ENCODE results near the gene ICAM5.
"Not testable (repeated sequence)": the region's sequence is repeated elsewhere in the genome, so short reads cannot be mapped to it uniquely, and the experiment has no call there.

The ICAM5 gene

GRCh38 chr19:10270180-10270615 is 19.6 kb upstream of the ICAM5 start:
- DNase-seq (ENCODE audit: low read depth): peak; percentile 80

DNA sequence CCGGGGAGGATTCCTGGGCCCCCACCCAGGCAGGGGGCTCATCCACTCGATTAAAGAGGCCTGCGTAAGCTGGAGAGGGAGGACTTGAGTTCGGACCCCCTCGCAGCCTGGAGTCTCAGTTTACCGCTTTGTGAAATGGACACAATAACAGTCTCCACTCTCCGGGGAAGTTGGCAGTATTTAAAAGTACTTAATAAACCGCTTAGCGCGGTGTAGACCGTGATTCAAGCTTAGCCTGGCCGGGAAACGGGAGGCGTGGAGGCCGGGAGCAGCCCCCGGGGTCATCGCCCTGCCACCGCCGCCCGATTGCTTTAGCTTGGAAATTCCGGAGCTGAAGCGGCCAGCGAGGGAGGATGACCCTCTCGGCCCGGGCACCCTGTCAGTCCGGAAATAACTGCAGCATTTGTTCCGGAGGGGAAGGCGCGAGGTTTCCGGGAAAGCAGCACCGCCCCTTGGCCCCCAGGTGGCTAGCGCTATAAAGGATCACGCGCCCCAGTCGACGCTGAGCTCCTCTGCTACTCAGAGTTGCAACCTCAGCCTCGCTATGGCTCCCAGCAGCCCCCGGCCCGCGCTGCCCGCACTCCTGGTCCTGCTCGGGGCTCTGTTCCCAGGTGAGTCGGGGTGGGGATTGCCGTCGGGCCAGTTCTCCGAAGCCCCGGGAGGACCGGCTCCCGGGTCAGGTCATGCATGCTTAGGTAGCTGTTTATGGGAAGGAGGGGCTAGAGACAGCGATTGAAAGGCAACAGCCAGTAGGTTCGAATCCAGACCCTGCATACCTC is 18.9 kb upstream of the ICAM5 start, which contains the start of gene ICAM1:
Gene ICAM1, plus strand, starts transcription at position 505 of the 779 bp plus-strand sequence. Its CDS starts 40 bp downstream, at position 545.
- DNase-seq (ENCODE audit: low read depth): peak; percentile 76

GRCh38 chr19:10271543-10272086 is 18.1 kb upstream of the ICAM5 start:
- no peak for DNase-seq (ENCODE audit: low read depth)

DNA sequence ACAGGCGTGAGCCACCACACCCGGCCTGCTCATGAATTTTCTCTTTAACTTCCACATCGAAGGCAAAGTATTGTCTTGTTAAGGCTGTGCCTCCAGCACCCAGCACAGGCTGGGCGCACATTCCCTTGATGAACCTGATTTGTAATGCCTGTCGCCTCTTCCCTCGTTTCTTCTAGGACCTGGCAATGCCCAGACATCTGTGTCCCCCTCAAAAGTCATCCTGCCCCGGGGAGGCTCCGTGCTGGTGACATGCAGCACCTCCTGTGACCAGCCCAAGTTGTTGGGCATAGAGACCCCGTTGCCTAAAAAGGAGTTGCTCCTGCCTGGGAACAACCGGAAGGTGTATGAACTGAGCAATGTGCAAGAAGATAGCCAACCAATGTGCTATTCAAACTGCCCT is 15.2 kb upstream of the ICAM5 start:
- no peak for DNase-seq (ENCODE audit: low read depth)

DNA sequence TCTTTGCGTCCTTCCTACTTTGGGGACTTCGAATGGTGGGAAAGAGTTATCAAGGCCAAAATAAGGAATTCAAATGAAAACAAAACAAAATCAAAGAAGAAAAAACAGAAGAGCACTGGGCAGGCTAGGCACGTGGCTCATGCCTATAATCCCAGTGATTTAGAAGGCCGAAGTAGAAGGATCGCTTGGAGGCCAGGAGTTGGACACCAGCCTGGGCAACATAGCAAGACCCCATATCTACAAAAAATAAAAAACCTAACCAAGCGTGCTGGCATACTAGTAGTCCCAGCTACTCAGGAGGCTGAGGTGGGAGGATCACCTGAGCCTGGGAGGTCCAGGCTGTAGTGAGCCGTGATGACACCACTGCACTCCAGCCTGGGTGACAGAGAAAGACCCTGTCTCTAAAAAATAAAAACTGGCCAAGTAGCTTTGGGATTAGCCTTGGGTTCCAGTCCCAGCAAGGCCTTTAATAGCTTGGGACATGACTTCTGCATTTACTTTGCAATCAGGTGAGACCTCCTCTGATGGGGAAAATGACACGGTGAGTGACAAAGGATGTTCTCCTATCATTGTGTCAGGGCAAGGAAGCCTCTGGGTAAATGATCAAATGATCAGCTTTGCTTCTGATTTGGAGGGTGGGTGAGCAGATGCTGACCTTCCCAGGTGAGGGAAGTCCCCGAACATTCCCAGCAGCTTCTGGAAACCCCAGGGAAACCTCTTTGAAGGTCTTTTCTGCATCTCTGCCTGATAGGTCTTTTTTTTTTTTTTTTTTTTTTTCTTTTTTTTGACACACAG is 11.8 kb upstream of the ICAM5 start:
- DNase-seq (ENCODE audit: low read depth): no peak

- DNase-seq (ENCODE audit: low read depth): no peak
These were observed 10.8 kb upstream of the ICAM5 start for GRCh38 chr19:10278935-10279334.

GRCh38 chr19:10279737-10280442 is 9.9 kb upstream of the ICAM5 start:
- no peak for DNase-seq (ENCODE audit: low read depth)

DNA sequence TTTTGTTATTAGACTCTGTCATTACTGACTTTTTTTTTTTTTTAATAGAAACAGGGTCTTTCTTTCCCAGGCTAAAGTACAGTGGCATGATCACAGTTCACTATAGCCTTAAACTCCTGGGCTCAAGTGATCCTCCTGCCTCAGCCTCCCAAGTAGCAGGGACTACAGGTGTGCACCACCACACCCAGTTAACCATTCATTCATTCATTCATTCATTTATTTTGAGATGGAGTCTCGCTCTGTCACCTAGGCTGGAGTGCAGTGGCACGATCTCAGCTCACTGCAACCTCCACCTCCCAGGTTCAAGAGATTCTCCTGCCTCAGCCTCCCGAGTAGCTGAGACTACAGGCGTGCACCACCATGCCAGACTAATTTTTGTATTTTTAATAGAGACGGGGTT is 7.7 kb upstream of the ICAM5 start:
- DNase-seq (ENCODE audit: low read depth): not testable (repeated sequence)

- DNase-seq (ENCODE audit: low read depth): no peak
These were observed 6.3 kb upstream of the ICAM5 start for GRCh38 chr19:10283301-10284064.

DNA sequence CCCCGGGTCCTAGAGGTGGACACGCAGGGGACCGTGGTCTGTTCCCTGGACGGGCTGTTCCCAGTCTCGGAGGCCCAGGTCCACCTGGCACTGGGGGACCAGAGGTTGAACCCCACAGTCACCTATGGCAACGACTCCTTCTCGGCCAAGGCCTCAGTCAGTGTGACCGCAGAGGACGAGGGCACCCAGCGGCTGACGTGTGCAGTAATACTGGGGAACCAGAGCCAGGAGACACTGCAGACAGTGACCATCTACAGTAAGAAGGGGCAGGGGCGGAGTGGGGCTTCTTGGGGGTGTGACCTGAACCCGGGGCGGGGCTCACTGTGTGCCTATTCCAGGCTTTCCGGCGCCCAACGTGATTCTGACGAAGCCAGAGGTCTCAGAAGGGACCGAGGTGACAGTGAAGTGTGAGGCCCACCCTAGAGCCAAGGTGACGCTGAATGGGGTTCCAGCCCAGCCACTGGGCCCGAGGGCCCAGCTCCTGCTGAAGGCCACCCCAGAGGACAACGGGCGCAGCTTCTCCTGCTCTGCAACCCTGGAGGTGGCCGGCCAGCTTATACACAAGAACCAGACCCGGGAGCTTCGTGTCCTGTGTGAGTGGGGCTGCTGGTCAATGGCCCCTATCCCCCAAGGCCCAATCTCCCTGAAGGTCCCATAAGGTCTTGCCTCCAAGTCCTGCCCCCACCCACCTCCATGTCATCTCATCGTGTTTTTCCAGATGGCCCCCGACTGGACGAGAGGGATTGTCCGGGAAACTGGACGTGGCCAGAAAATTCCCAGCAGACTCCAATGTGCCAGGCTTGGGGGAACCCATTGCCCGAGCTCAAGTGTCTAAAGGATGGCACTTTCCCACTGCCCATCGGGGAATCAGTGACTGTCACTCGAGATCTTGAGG is 5.4 kb upstream of the ICAM5 start:
- no peak for DNase-seq (ENCODE audit: low read depth)

- DNase-seq (ENCODE audit: low read depth): no peak
These were observed 4.8 kb upstream of the ICAM5 start for GRCh38 chr19:10284960-10285278.

- DNase-seq (ENCODE audit: low read depth): no peak
These were observed 4.4 kb upstream of the ICAM5 start for GRCh38 chr19:10285393-10285792.

- DNase-seq (ENCODE audit: low read depth): no peak
These were observed 2.7 kb upstream of the ICAM5 start, which contains the start of gene ICAM4 for GRCh38 chr19:10286803-10287737. TSS of gene ICAM4 (plus strand) at chr19:10286955. CDS start at chr19:10287013, 58 bp downstream.

DNA sequence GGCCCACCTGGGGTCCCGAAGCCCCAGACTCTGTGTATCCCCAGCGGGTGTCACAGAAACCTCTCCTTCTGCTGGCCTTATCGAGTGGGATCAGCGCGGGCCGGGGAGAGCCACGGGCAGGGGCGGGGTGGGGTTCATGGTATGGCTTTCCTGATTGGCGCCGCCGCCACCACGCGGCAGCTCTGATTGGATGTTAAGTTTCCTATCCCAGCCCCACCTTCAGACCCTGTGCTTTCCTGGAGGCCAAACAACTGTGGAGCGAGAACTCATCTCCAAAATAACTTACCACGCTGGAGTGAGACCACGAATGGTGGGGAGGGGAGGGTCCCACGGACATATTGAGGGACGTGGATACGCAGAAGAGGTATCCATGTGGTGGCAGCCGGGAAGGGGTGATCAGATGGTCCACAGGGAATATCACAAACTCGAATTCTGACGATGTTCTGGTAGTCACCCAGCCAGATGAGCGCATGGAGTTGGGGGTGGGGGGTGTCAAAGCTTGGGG is 1.0 kb upstream of the ICAM5 start:
- no peak for DNase-seq (ENCODE audit: low read depth)

GRCh38 chr19:10289167-10289835 is 451 bp upstream of the ICAM5 start:
- DNase-seq (ENCODE audit: low read depth): peak; percentile 72

DNA sequence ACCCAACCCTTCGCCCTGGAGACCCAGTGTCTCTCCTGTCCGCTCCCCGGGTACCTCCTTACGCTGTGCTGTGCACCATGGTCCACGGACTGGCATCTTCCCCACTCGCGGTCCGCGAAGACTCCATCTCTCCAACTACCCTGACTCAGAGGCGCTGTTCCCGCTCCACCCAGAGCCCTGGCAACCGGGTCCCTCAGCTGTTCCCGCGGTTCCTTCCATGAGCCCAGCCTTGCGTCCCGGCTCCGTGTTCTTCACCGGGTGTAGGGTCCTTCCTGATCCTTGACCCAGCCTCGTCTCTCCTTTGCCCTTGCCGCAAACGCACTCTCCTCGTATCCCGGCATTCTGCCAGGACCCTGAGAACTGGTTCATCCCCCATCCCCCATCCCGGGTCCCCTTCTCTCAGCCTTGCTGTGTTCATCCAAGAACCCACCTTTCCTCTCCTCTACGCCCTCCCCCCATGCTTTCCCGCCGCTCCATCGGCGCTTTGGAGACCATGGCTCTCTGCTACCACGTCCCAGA is 664 bp downstream of the ICAM5 start:
- DNase-seq (ENCODE audit: low read depth): no peak

DNA sequence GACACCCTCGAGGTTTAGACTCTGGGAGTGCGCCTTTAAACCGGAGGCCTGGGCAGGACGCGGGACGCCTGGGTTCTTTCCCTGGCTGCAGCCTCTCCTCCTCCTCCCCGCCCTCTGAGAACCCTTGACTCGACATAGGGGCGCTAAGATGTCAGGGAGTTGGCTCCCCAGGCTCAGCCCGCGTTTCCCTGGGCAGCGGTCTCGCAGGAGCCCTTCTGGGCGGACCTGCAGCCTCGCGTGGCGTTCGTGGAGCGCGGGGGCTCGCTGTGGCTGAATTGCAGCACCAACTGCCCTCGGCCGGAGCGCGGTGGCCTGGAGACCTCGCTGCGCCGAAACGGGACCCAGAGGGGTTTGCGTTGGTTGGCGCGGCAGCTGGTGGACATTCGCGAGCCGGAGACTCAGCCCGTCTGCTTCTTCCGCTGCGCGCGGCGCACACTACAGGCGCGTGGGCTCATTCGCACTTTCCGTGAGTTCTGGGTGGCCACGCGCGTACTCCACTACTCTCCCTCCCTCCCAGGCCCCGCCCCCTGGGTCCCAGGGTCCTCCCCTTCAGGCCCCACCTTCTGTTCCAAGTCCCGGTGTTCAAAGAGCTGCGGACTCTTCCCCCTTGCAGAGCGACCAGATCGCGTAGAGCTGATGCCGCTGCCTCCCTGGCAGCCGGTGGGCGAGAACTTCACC is 1.3 kb downstream of the ICAM5 start:
- no peak for DNase-seq (ENCODE audit: low read depth)
